Muscle layer of colon (tissue), 2 donors: ENCODE results near the gene TAX1BP3.

ENCODE experiments used
- H3K27ac ChIP-seq: one replicate; pipeline ENCODE4 v1.7.0; 2013; ENCODE audit warnings: low read depth, mild to moderate bottlenecking, low read length, moderate library complexity
- H3K27me3 ChIP-seq, 2 donors: one replicate each; pipeline ENCODE4 v1.7.0; 2013; ENCODE audit warnings: low read length in 2 of 2, mild to moderate bottlenecking in 2 of 2; ENCODE audit not compliant: insufficient read depth in 2 of 2, control insufficient read depth in 1 of 2
- H3K36me3 ChIP-seq: one replicate; pipeline ENCODE4 v1.7.0; 2013; ENCODE audit warnings: mild to moderate bottlenecking, low read length; ENCODE audit not compliant: insufficient read depth
- H3K4me1 ChIP-seq: one replicate; pipeline ENCODE4 v1.7.0; 2013; ENCODE audit warnings: mild to moderate bottlenecking, low read length; ENCODE audit not compliant: insufficient read depth
- H3K4me3 ChIP-seq, 2 donors: one replicate each; pipeline ENCODE4 v1.7.0; 2013; ENCODE audit warnings: low read length in 2 of 2, low read depth in 1 of 2, mild to moderate bottlenecking in 1 of 2, moderate library complexity in 1 of 2
- H3K9ac ChIP-seq: one replicate; pipeline ENCODE4 v1.7.0; 2013; ENCODE audit warnings: low read length
- H3K9me3 ChIP-seq: one replicate; pipeline ENCODE4 v1.7.0; 2013; ENCODE audit warnings: mild to moderate bottlenecking, low read length
- donor health status: abdominal sarcoma.
- donor health status: Adenocarcinoma of cecum.

TAX1BP3 gene

DNA sequence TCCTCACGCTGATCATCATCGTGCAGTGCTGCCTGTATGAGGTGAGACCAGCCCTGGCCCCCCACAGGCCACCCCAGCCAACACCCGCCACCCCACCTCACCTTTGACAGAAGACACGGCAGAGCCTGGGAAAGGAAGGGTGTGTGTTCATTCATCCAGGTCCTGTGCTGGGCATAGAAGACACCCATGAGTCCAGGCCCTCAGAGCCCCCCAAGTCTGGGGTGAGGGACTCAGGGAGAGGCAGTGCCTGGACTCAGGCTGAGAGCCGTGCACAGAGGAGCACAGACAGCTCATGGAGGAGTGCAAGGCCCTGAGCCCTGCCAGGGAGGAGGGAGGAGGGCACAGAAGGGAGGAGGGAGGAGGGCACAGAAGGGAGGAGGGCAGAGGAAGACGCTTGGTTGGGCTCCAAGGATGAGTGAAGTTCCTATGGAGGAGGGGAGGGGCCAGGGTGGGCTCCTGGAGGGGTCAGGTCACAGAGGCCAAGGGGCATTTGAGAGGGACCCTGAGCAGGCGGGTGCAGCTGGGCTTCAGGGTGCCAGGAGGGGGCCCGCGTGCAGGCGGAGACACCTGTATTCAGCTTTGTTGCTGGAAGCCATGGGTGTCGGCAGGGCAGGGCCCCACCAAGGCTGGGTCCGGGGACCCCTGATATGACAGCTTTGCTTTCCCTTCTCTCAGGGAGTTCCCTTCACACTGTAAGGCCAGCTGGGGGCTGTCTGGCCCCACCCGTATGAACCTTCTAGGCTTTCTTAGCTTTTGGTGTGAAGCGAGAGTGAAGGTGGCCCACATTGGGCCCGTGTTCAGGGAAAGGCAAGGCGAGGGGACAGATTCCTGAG, 11.4 kb downstream of the TAX1BP3 start:
- no peak overlapping the region for H3K27ac ChIP-seq
- no peak overlapping the region for H3K9ac ChIP-seq
- H3K27me3 ChIP-seq = no peaks in the 10 kb centered on the region
- H3K4me3 ChIP-seq = no peak overlapping the region
- peaks cover 16% of the 10 kb centered on the region for H3K4me1 ChIP-seq
- no peaks in the 10 kb centered on the region for H3K9me3 ChIP-seq
- H3K36me3 ChIP-seq = no peaks in the 10 kb centered on the region

DNA sequence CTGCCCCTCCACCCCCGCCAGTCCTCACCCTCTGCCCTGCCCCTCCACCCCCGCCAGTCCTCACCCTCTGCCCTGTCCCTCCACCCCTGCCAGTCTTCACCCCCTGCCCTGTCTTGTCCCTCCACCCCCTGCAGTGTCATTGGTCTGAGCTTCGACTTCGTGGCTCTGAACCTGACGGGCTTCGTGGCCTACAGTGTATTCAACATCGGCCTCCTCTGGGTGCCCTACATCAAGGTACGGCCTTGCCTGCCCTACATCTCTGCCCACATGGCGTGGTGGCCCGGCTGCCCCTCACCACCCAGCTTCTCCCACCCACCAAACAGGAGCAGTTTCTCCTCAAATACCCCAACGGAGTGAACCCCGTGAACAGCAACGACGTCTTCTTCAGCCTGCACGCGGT, 12.0 kb downstream of the TAX1BP3 start:
- no peak overlapping the region for H3K4me3 ChIP-seq
- H3K4me1 ChIP-seq = peaks cover 16% of the 10 kb centered on the region
- H3K27ac ChIP-seq = no peak overlapping the region
- H3K9me3 ChIP-seq = no peaks in the 10 kb centered on the region
- H3K36me3 ChIP-seq = no peaks in the 10 kb centered on the region
- H3K27me3 ChIP-seq = no peaks in the 10 kb centered on the region
- H3K9ac ChIP-seq = no peak overlapping the region

DNA sequence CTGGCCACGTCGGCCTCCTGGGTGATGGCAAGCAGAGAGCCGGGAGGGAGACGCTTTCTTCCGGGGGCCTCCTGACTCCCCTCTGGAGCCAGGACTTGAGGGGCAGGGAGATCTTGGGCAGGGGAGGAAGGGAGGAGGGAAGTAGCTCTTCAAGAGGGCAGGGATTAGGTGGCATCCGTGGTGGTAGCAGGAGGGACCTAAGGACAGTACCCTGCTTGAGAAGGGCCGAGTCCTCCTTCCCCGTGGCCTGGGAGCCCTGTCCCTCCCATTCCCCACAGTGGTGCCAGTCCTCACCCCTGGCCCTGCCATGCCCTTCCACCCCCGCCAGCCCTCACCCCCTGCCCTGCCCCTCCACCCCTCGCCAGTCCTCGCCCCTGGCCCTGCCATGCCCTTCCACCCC, 12.6 kb downstream of the TAX1BP3 start:
- Histone ChIP-seq H3K4me1 (peaks cover 16% of the 10 kb centered on the region), H3K9me3 (no peaks in the 10 kb centered on the region), H3K36me3 (no peaks in the 10 kb centered on the region), H3K27me3 (no peaks in the 10 kb centered on the region), H3K9ac (no peak overlapping the region), H3K27ac (no peak overlapping the region), H3K4me3 (no peak overlapping the region)

DNA sequence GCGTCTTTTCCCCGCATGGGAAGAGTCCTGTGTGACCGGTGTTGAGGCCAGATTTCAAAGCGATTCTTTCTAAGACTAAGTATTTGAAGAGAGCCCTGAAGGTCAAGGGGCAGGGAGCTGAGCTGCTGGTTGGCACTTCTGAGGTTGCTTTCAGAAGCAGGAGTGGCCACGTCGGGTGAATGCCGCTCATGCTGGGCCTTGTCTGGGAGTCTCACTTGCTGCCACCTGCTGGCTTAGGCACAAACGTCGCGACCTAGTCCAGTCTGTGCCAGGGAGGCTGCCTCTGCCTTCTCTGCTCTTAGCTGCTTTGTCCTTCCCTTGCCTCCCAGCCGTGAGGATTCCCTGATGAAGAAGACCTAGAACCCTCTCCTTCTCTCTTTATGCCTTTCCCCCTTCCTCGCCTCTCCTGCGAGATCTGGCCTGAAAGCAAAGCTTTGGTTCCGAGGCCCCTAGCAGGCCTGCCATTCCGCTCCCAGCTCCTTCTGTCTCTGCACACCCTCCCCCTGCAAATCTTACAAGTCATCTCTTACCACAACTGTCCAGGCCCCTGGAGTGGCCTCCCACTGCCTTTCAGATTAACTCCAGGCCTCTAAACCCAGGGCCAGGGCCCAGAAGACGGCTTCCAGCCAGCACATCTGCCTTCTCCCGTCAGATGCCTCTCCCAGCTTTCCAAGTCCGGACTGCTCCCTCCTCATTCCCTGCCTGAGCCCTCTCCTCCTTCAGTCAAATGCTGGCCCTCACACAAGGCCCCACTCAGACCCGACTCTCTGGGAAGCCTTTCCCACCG, 20.4 kb downstream of the TAX1BP3 start:
- no peaks in the 10 kb centered on the region for H3K4me1 ChIP-seq
- H3K36me3 ChIP-seq = peaks cover 21% of the 10 kb centered on the region
- H3K27ac ChIP-seq = no peak overlapping the region
- no peak overlapping the region for H3K4me3 ChIP-seq
- no peaks in the 10 kb centered on the region for H3K9me3 ChIP-seq
- H3K27me3 ChIP-seq = no peaks in the 10 kb centered on the region
- H3K9ac ChIP-seq = no peak overlapping the region

DNA sequence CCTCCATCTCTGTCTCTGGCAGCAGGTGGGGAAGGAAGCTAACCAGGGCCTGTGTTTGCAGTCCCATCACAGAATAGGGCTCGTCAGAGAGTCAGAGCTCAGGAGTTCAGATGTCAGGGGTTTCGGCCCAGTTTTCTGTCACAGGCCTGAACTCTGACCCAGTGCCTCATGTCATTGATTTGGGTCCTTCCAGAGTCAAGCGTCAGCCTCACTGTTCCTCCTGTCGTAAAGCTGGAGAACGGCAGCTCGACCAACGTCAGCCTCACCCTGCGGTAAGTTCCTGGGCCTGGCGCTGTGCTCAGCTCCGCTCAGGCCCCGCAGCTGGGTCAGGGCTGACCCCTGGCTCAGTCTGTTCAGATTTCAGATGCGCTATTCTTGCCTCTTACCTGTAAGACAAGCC, 21.1 kb downstream of the TAX1BP3 start:
- Histone ChIP-seq H3K9ac (no peak overlapping the region), H3K27me3 (no peaks in the 10 kb centered on the region), H3K27ac (no peak overlapping the region), H3K9me3 (no peaks in the 10 kb centered on the region), H3K4me1 (no peaks in the 10 kb centered on the region), H3K36me3 (peaks cover 21% of the 10 kb centered on the region), H3K4me3 (no peak overlapping the region)

DNA sequence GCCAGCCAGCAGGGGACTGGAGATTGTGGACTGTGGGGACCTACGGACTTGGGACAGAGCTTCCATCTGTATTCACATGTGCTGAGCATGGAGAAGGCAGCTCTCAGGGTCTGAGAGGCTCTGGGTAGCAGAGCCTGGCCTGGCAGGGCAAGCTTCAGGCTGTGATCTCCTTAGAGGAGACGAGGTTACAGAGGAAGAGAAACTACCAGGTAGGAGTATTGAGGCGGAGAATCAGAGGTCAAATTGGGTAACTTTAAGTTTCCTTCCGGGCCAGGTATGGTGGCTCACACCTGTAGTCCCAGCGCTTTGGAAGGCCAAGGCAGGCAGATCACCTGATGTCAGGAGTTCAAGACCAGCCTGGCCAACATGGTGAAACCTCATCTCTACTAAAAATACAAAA, 23.1 kb downstream of the TAX1BP3 start:
- no peaks in the 10 kb centered on the region for H3K27me3 ChIP-seq
- H3K36me3 ChIP-seq = peaks cover 21% of the 10 kb centered on the region
- no peaks in the 10 kb centered on the region for H3K9me3 ChIP-seq
- no peak overlapping the region for H3K27ac ChIP-seq
- no peak overlapping the region for H3K4me3 ChIP-seq
- H3K4me1 ChIP-seq = no peaks in the 10 kb centered on the region
- H3K9ac ChIP-seq = no peak overlapping the region

DNA sequence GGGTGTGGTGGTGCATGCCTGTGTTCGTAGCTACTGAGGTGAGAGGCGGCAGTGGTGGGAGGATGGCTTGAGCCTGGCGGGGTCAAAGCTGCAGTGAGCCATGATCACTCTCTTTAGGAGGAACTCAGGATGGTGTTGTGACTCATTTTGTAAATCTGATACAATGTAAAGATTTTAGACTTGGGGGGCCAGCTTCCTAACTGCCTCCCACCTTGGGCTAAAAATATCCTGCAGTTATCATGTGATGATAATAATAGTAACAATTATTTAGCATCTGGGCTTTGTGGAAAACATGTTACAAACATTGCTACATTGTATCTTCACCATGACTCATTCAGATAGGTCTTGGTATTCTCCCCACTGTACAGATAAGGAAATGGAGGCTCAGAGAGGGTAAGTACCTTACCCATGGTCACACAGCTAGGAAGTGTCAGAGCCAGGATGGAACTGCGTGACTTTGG, 24.5 kb downstream of the TAX1BP3 start:
- no peaks in the 10 kb centered on the region for H3K4me1 ChIP-seq
- H3K27ac ChIP-seq = no peak overlapping the region
- H3K27me3 ChIP-seq = no peaks in the 10 kb centered on the region
- H3K9ac ChIP-seq = no peak overlapping the region
- H3K4me3 ChIP-seq = no peak overlapping the region
- peaks cover 17% of the 10 kb centered on the region for H3K36me3 ChIP-seq
- no peaks in the 10 kb centered on the region for H3K9me3 ChIP-seq

DNA sequence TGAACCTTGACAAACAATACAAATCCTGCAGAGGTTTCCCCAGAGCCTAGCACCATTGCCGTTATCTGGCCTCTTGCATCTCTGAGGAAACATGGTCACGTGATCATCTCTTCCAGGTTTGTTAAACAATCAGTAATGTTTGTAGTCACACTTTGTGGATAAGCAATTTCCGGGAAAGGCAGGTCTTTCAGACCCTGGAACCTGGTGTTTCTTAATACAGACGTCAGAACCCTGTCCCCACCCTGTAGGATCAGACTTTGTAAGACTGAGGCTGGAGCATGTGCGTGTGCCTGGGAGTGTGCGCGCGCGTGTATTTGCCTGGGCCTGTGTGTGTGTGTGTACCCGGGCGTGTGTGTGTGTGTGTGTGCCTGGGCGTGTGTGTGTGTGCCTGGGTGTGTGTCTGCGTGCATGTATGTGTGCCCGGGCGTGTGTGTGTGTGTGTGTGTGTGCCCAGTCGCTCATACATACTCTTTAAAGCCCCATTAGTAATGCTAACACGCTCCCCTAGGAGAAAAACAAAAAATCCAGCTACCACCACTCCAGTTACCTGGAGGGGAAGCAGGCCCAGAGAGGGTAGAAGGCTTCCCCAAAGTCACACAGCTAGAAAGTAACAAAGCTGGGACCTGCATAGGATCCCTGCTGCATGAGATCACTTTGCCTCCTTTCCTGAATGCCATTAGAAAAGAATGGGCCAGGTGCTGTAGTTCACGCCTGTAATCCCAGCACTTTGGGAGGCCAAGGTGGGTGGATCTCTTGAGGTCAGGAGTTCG, 26.5 kb downstream of the TAX1BP3 start:
- Histone ChIP-seq H3K27ac (no peak overlapping the region), H3K4me1 (peaks cover 4% of the 10 kb centered on the region), H3K27me3 (no peaks in the 10 kb centered on the region), H3K9me3 (no peaks in the 10 kb centered on the region), H3K4me3 (no peak overlapping the region), H3K9ac (no peak overlapping the region), H3K36me3 (peaks cover 4% of the 10 kb centered on the region)

DNA sequence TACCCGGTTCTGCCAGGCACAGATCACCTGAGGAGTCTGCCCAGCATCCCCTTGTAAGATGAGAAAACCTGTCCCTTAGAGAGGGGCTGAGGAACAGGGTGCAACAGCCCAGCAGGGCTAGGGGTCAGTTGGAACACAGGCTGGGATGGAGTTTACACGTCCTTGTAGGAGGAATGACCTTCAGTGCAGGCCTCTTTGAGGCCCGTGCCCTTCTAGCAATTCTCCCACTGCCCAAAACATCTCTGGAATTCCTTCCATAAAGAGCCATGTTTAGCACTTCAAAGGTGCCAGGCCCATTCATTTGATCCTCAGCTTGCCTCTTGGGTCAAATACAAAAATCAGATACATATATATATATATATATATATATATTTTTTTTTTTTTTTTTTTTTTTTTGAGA, 27.4 kb downstream of the TAX1BP3 start:
- Histone ChIP-seq H3K36me3 (peaks cover 4% of the 10 kb centered on the region), H3K4me1 (peaks cover 4% of the 10 kb centered on the region), H3K27me3 (no peaks in the 10 kb centered on the region), H3K9ac (no peak overlapping the region), H3K27ac (no peak overlapping the region), H3K4me3 (no peak overlapping the region), H3K9me3 (no peaks in the 10 kb centered on the region)

DNA sequence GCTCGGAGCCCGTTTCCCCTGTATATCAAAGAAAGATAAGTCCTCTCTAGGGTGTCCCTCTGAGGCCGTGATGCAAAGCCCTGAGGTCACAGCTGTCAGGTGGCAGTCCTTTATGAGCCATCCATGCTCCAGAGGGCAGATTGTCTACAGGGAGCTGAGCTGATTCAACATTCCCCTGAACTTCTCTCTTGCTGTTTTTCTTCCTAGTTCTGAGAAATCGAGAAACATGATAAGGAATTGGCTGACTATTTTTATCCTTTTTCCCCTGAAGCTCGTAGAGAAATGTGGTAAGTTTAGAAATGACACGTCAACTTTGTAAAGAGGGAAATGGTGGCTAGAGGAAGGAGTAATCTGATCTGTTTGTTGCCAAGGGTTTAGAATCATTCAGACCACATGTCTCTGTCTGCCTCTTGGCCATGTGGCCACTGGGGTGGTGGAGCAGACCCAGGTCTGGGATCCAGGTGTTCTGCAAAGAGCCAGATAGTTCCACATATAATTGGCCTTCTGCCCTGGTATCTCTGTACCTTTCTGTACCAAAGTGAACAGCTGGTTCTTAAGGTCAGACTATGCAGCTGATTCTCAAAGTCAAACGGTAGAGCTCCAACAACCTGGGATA, 28.3 kb downstream of the TAX1BP3 start:
- Histone ChIP-seq H3K9me3 (no peaks in the 10 kb centered on the region), H3K27ac (no peak overlapping the region), H3K36me3 (peaks cover 2% of the 10 kb centered on the region), H3K4me3 (no peak overlapping the region), H3K9ac (no peak overlapping the region), H3K4me1 (peaks cover 4% of the 10 kb centered on the region), H3K27me3 (no peaks in the 10 kb centered on the region)

DNA sequence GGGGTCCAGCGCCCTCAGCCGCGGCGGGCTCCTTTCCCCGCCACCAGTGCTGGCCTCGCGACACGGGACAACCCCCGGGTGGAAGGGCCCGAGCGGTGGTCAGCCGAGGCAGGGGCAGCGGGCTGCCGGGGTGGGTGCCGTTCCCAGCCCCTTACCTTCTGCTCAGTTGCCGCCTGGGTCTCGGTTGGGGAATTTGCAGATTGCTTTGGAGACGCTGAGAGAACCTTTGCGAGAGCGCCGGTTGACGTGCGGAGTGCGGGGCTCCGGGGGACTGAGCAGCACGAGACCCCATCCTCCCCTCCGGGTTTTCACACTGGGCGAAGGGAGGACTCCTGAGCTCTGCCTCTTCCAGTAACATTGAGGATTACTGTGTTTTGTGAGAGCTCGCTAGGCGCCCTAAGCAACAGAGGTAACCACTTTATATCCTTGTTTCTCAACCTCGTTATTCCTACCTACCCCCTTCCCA, 31.4 kb downstream of the TAX1BP3 start:
- peak overlapping the region; percentile 93 for H3K27ac ChIP-seq
- H3K27me3 ChIP-seq = no peaks in the 10 kb centered on the region
- no peaks in the 10 kb centered on the region for H3K9me3 ChIP-seq
- H3K9ac ChIP-seq = peak overlapping the region; percentile 44
- H3K4me1 ChIP-seq = peaks cover 4% of the 10 kb centered on the region
- H3K4me3 ChIP-seq = peak overlapping the region; percentile 84 to 95
- H3K36me3 ChIP-seq = no peaks in the 10 kb centered on the region
